ENCODE data around the gene TCTN2. TPM values are rescaled to one million over a fixed set of nuclear protein-coding genes. Genes with fewer than 3 reads are reported as not detected.
A peak's percentile ranks its signal among the peaks of the same experiment; 100 is the strongest.

Gene TCTN2
- total and polyA plus RNA-seq, 2 donors (not counting 1 experiment from before 2014, with no cell fraction given): 8.5 to 22.8 TPM

DNA sequence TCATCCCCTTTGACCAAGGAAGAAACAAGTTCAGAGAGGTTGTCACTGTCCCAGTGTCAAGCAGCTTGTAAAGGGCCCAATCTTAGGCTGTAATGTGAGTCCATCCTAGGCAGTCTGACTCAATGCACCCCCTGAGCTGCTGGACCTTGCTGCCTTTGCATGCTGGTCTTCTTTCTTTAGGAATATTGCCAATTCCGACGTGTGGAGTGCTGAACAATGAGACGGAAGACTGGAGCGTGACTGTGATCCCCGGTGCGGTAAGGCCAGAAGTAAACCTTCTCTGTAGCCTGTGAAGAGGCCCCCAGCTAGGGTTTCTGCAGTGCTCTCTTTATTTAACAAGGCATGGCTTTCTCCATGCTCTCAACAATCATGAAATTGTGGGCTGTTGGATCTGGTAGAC, 963 bp downstream of the TCTN2 start:
- 93% methylated on average over 6 of the region's 6 CpGs for WGBS (ENCODE audit: insufficient coverage)

DNA sequence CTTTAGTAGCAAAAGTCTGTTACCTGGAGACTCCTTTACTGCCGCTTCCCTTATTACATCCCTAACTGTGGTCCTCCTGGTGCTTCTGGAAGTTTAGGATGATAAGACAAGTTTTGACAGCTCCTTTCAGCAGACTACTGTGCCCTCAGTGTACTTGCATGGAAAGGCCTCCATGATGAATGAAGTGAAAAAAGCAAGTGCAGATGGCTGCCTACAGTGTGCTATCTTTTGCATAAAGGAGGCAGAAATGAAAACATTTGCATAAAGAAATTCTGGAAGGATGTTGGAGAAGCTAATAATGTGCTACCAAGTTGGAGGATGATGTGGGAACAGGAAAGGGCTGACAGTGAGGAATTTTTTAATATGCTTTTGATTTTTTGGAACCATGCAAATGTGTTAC, 4.5 kb downstream of the TCTN2 start:
- POLR2A ChIA-PET: no interaction called here

More for the DNA sequence above, 963 bp downstream of the TCTN2 start:
- no peaks in the 10 kb centered on the region for H3K79me2 ChIP-seq (ENCODE audit: control insufficient read depth, insufficient read depth, low read length)
- H3K4me2 ChIP-seq (replicated peaks; ENCODE audit: low read depth, low read length, poor library complexity, severe bottlenecking): peak overlapping the region; percentile 86
- no peaks in the 10 kb centered on the region for H3K9me3 ChIP-seq (ENCODE audit: control extremely low read depth in 1 of 3, control insufficient read depth in 2 of 3, insufficient read depth in 1 of 3, low read length in 2 of 3)
- H3K4me1 Mint-ChIP-seq: peaks cover 14% of the 10 kb centered on the region
- ATAC-seq (ENCODE audit: low read depth) (no peak), DNase-seq (no peak)
- no peaks in the 10 kb centered on the region for H3K9me3 Mint-ChIP-seq (ENCODE audit: insufficient read depth)
- no peaks in the 10 kb centered on the region for H3K27me3 ChIP-seq (replicated peaks in 1 of 4; ENCODE audit: control extremely low read depth in 1 of 4, control insufficient read depth in 3 of 4, insufficient read depth in 4 of 4, low read length in 3 of 4)
- H3K4me3 Mint-ChIP-seq: peak overlapping the region; percentile 89
- H3K27ac Mint-ChIP-seq: peak overlapping the region; percentile 5
- TF ChIP-seq EZH2 (IDR thresholded peaks at IDR 0.05; ENCODE audit: borderline replicate concordance, insufficient read depth, low read depth, low read length, poor library complexity, severe bottlenecking): no peak
- no peak for TF ChIP-seq CTCF (IDR thresholded peaks at IDR 0.05)
- POLR2A ChIA-PET: interaction anchor here (0.9 to 1.3 kb wide), 2 partner anchors 40 to 42 kb away, joined by 3 to 7 read pairs; partner anchors contain the start of gene ATP6V0A2
- H3K4me1 ChIP-seq (ENCODE audit: control insufficient read depth in 2 of 2, insufficient read depth in 2 of 2, low read length in 2 of 2): peaks cover 9 to 14% of the 10 kb centered on the region in 2 donors
- H4K20me1 ChIP-seq (ENCODE audit: control insufficient read depth, insufficient read depth, low read length, poor library complexity, severe bottlenecking): no peaks in the 10 kb centered on the region
- H3K9ac ChIP-seq (ENCODE audit: low read length): peak overlapping the region; percentile 83
- intact Hi-C loops (cut with micrococcal nuclease): loop anchor here (1.0 kb wide), 2 partner anchors 39 to 40 kb away; partner anchors contain the start of genes ATP6V0A2, EIF2B1 and GTF2H3
- H3K4me3 ChIP-seq (ENCODE audit: control extremely low read depth in 1 of 5, extremely low read depth in 1 of 5, insufficient read depth in 1 of 5, low read depth in 2 of 5, low read length in 4 of 5): no peak overlapping the region
- peak overlapping the region; percentile 98 for H2AFZ ChIP-seq (ENCODE audit: insufficient read depth, low read depth, low read length, poor library complexity, severe bottlenecking)
- H3K36me3 ChIP-seq (replicated peaks in 1 of 2; ENCODE audit: control extremely low read depth in 1 of 2, control insufficient read depth in 1 of 2, extremely low read depth in 1 of 2, insufficient read depth in 2 of 2, low read length in 1 of 2): peaks cover 0 to 5% of the 10 kb centered on the region in 2 experiments
- H3K27me3 Mint-ChIP-seq: no peaks in the 10 kb centered on the region
- H3K27ac ChIP-seq (ENCODE audit: low read length in 2 of 2): no peak overlapping the region
- CTCF ChIA-PET: interaction anchor here (0.6 kb wide), 2 partner anchors 25 to 32 kb away, joined by 3 to 4 read pairs; no protein-coding TSS in a partner anchor

More for the DNA sequence above, 4.5 kb downstream of the TCTN2 start:
- CTCF ChIA-PET: no interaction called here
- ATAC-seq (ENCODE audit: low read depth) (no peak), DNase-seq (no peak)
- H3K4me1 Mint-ChIP-seq: peaks cover 14% of the 10 kb centered on the region
- TF ChIP-seq EZH2 (IDR thresholded peaks at IDR 0.05; ENCODE audit: borderline replicate concordance, insufficient read depth, low read depth, low read length, poor library complexity, severe bottlenecking) (no peak), CTCF (IDR thresholded peaks at IDR 0.05) (no peak)
- peaks cover 0 to 5% of the 10 kb centered on the region in 2 experiments for H3K36me3 ChIP-seq (replicated peaks in 1 of 2; ENCODE audit: control extremely low read depth in 1 of 2, control insufficient read depth in 1 of 2, extremely low read depth in 1 of 2, insufficient read depth in 2 of 2, low read length in 1 of 2)
- H3K9ac ChIP-seq (ENCODE audit: low read length): no peak overlapping the region
- peaks cover 9 to 13% of the 10 kb centered on the region in 2 donors for H3K4me1 ChIP-seq (ENCODE audit: control insufficient read depth in 2 of 2, insufficient read depth in 2 of 2, low read length in 2 of 2)
- no peak overlapping the region for H3K4me3 Mint-ChIP-seq
- no peaks in the 10 kb centered on the region for H4K20me1 ChIP-seq (ENCODE audit: control insufficient read depth, insufficient read depth, low read length, poor library complexity, severe bottlenecking)
- no peak overlapping the region for H3K4me3 ChIP-seq (ENCODE audit: control extremely low read depth in 1 of 5, extremely low read depth in 1 of 5, insufficient read depth in 1 of 5, low read depth in 2 of 5, low read length in 4 of 5)
- no peak overlapping the region for H2AFZ ChIP-seq (ENCODE audit: insufficient read depth, low read depth, low read length, poor library complexity, severe bottlenecking)
- H3K27ac Mint-ChIP-seq: no peak overlapping the region
- no peaks in the 10 kb centered on the region for H3K79me2 ChIP-seq (ENCODE audit: control insufficient read depth, insufficient read depth, low read length)
- no peak overlapping the region for H3K4me2 ChIP-seq (replicated peaks; ENCODE audit: low read depth, low read length, poor library complexity, severe bottlenecking)
- no peaks in the 10 kb centered on the region for H3K27me3 Mint-ChIP-seq
- H3K9me3 ChIP-seq (ENCODE audit: control extremely low read depth in 1 of 3, control insufficient read depth in 2 of 3, insufficient read depth in 1 of 3, low read length in 2 of 3): no peaks in the 10 kb centered on the region
- no CpG with 5 or more reads among the region's 1 CpG for WGBS (ENCODE audit: insufficient coverage)
- intact Hi-C loops (cut with micrococcal nuclease): no loop called here
- no peak overlapping the region for H3K27ac ChIP-seq (ENCODE audit: low read length in 2 of 2)
- H3K27me3 ChIP-seq (replicated peaks in 1 of 4; ENCODE audit: control extremely low read depth in 1 of 4, control insufficient read depth in 3 of 4, insufficient read depth in 4 of 4, low read length in 3 of 4): no peaks in the 10 kb centered on the region
- H3K9me3 Mint-ChIP-seq (ENCODE audit: insufficient read depth): no peaks in the 10 kb centered on the region
